ENCODE results near the gene CDH23. TPM values are rescaled to one million over a fixed set of nuclear protein-coding genes. Genes with fewer than 3 reads are reported as not detected.

The CDH23 gene
- total RNA-seq, 3 donors from 2014 or later, result 1.8 to 3.6 (median 3.0) TPM

DNA sequence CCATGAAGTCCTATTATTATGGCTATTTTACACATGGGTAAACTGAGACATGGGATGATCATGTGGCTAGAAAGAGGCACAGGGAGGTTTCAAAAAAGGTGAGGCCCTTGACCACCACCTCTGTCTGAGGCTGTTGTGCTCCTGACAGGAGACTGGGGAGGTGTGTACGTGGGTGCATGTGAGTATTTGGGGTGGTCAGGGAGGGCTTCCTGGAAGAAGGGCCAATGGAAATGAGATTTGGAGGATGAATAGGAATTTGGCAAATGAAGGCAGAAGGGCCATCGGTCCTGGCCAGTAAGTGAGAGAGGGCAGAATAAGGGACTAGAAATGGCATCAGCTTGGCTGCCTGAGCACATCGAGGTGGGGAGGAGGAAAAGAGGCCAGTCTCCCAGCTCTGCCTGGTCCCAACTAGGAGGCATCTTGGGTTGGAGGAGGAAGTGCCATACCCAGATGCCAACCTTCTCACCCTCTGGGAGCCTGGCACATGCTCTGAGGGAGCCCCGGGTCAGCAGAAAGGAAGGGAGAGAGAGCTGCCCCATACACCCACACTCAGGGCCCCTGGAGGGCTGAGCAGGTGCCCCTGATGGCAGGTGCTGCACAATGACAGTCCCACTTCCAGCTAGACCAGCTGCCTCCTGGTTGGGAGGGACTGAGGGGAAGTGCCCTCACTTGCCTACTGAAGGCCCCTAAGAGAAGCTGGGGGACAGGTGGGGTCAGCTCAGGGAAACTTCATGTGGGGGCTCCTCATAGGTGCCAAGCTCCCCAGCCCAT lies 47.7 kb downstream of the CDH23 start:
- intact Hi-C loops (cut with DNase I, micrococcal nuclease), result no loop called here
- Histone ChIP-seq H3K4me1 (ENCODE audit: low read depth) (no peaks in the 10 kb centered on the region), H3K9me3 (no peaks in the 10 kb centered on the region), H3K36me3 (ENCODE audit: low read depth) (no peaks in the 10 kb centered on the region), H3K4me3 (no peak overlapping the region)
- DNase-seq (no peak), ATAC-seq (no peak)
- TF ChIP-seq, protein P1, sequence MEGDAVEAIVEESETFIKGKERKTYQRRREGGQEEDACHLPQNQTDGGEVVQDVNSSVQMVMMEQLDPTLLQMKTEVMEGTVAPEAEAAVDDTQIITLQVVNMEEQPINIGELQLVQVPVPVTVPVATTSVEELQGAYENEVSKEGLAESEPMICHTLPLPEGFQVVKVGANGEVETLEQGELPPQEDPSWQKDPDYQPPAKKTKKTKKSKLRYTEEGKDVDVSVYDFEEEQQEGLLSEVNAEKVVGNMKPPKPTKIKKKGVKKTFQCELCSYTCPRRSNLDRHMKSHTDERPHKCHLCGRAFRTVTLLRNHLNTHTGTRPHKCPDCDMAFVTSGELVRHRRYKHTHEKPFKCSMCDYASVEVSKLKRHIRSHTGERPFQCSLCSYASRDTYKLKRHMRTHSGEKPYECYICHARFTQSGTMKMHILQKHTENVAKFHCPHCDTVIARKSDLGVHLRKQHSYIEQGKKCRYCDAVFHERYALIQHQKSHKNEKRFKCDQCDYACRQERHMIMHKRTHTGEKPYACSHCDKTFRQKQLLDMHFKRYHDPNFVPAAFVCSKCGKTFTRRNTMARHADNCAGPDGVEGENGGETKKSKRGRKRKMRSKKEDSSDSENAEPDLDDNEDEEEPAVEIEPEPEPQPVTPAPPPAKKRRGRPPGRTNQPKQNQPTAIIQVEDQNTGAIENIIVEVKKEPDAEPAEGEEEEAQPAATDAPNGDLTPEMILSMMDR (IDR thresholded peaks at IDR 0.05), result no peak

DNA sequence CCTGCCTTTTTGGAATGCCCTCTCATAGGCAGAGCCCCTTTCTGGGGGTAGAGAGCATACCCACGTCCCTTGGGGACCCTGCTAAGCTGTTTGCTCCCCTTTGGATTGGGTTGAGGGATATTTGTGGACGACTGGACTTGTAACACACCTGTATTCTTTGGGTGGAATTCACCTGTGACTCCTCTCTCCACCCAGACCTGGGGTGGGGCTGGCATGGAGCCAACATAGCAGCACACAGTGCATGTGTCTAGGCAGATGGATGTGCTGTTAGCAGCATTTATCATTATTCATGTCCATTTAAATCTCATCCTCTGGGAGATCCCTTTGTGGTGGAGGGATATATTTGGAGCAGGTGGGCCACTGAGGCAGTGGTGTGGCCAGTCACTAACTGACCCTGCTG lies 51.0 kb downstream of the CDH23 start:
- peak in 1 of 3 donors; percentile 54 for DNase-seq
- Histone ChIP-seq H3K36me3 (ENCODE audit: low read depth) (no peaks in the 10 kb centered on the region), H3K9me3 (no peaks in the 10 kb centered on the region), H3K4me1 (ENCODE audit: low read depth) (no peaks in the 10 kb centered on the region), H3K4me3 (no peak overlapping the region)
- peak; percentile 24 for ATAC-seq
- TF ChIP-seq, protein P1 (IDR thresholded peaks at IDR 0.05), result no peak
- intact Hi-C loops (cut with DNase I, micrococcal nuclease), result no loop called here

DNA sequence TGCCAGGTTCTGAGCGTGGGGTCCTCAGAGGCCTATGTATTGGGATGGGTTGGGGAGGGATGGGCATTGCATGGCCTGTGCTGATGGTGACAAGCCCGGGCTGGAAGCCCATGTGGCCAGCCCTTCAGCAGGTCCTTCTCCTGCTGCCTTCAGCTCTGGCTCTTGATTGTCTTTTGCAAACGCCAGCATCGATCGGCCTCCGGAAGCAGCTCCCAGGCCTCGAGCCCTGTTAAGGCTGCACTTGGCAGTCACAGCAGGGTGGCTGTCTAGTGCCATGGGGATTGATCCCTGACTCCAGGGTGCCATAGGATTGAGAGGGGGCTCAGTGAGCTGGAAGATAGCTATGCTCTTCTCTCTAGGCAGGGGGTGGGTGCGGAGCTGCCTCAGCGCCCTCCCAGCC lies 51.4 kb downstream of the CDH23 start:
- H3K36me3 ChIP-seq (ENCODE audit: low read depth), result no peaks in the 10 kb centered on the region
- TF ChIP-seq, protein P1 (IDR thresholded peaks at IDR 0.05), result no peak
- DNase-seq (no peak), ATAC-seq (no peak)
- H3K4me1 ChIP-seq (ENCODE audit: low read depth), result no peaks in the 10 kb centered on the region
- no peaks in the 10 kb centered on the region for H3K9me3 ChIP-seq
- H3K4me3 ChIP-seq, result no peak overlapping the region
- intact Hi-C loops (cut with DNase I, micrococcal nuclease), result no loop called here

DNA sequence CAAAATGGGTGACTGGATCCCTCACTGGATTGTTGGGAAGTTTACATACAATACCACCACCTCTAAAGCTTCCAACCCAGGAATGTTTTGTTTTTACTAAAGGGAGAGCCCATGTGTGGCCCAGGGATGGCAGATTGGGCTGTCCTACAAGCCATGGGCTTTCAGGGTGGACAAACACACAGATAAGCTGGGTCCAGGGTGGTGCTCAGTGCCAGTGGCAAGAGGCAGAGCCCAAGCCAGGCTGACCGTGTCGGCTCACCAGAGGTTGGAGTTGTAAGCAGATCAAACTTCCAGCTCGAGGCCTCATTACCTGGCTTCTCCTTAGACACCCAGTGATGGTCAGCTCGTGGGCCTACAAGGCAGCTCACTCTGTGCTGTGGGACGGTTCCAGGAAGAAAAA lies 52.3 kb downstream of the CDH23 start:
- no peaks in the 10 kb centered on the region for H3K9me3 ChIP-seq
- no peaks in the 10 kb centered on the region for H3K4me1 ChIP-seq (ENCODE audit: low read depth)
- DNase-seq (no peak), ATAC-seq (no peak)
- TF ChIP-seq, protein P1 (IDR thresholded peaks at IDR 0.05), result no peak
- H3K36me3 ChIP-seq (ENCODE audit: low read depth), result no peaks in the 10 kb centered on the region
- intact Hi-C loops (cut with DNase I, micrococcal nuclease), result no loop called here
- H3K4me3 ChIP-seq, result no peak overlapping the region

DNA sequence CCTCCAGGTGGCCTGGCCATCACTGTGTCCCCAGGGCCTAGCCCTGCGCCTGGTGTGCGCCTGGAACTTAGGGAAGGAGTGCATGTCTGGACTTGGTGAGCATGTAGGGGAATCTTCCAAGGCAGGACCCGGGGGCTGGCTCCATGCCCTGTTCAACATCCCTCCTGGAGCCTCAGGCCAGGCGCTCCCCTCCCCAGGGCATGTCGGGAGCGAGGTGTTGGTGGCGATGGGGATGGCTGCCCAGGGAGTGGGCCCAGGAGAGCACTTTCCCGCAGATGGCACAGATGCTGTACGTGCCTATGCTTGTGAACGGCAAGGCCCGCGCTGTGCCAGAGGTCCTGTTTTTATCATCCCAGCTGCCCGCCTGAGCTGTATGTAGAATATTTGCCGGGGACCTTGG lies 55.0 kb downstream of the CDH23 start:
- H3K36me3 ChIP-seq (ENCODE audit: low read depth), result no peaks in the 10 kb centered on the region
- no peak overlapping the region for H3K4me3 ChIP-seq
- DNase-seq, result no peak
- H3K9me3 ChIP-seq, result no peaks in the 10 kb centered on the region
- H3K4me1 ChIP-seq (ENCODE audit: low read depth), result no peaks in the 10 kb centered on the region
- TF ChIP-seq, protein P1 (IDR thresholded peaks at IDR 0.05), result no peak
- intact Hi-C loops (cut with DNase I, micrococcal nuclease), result no loop called here
- no peak for ATAC-seq
